ENCODE data around the gene PXDN.
A peak's percentile ranks its signal among the peaks of the same experiment; 100 is the strongest.
"Not testable (repeated sequence)": the region's sequence is repeated elsewhere in the genome, so short reads cannot be mapped to it uniquely, and the experiment has no call there.

The PXDN gene

GRCh38 chr2:1704631-1705556 is 39.4 kb downstream of the PXDN start:
- no peak for DNase-seq (ENCODE audit: low spot score)

DNA sequence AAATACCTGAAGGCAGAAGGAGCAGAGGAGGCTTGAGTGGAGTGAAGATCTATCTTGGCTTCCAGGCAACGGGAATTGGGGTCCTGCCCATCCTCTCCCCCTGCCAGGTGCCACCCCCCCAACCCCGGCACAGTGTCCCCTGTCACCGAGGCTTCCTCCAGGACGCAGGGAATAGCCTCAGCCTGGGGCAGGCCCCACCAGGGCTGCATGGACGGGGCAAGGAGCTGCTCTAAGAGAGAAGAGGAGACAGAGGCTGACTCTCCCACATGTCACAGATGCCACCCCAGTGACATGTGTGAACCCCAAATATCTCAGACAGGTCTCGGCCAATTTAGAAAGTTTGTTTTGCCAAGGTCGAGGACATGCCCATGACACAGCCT is 42.1 kb downstream of the PXDN start:
- no peak for DNase-seq (ENCODE audit: low spot score)

- peak; percentile 11 for DNase-seq (ENCODE audit: low spot score)
Measured at GRCh38 chr2:1701556-1702185, 42.6 kb downstream of the PXDN start.

DNA sequence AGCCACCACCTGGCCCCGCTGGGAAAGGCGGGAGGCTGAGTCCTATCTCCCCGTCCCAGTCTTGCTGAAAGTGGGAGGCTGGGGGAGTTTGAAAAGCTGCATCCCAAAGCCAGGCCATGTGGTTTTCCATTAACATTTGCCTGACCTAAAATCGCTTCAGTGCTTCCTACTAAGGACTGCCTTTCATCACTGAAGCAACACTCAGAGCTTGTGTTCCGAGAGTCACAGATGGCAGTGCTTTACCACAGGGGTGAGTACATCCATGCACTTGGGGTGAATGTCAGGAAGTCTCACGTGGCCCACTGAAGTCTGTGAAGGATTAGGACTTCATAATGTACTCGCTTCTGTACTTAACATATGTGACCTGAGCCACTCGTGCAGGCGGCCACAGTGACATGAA is 43.3 kb downstream of the PXDN start:
- no peak for DNase-seq (ENCODE audit: low spot score)

DNA sequence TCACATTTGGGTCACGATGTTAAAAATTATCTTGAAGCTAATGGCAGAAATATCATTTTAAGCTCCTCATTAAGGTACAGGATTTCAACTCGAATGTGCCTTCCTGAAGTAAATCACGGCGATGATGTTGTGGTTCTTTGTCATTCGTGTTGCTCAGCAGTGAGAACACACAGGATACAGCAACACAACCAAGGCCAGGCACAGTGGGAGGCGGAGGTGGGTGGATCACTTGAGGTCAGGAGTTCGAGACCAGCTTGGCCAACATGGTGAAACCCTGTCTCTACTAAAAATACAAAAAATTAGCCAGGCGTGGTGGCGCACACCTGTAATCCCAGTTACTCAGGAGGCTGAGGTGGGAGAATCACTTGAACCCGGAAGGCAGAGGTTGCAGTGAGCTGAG is 43.9 kb downstream of the PXDN start:
- DNase-seq (ENCODE audit: low spot score) = not testable (repeated sequence)

DNA sequence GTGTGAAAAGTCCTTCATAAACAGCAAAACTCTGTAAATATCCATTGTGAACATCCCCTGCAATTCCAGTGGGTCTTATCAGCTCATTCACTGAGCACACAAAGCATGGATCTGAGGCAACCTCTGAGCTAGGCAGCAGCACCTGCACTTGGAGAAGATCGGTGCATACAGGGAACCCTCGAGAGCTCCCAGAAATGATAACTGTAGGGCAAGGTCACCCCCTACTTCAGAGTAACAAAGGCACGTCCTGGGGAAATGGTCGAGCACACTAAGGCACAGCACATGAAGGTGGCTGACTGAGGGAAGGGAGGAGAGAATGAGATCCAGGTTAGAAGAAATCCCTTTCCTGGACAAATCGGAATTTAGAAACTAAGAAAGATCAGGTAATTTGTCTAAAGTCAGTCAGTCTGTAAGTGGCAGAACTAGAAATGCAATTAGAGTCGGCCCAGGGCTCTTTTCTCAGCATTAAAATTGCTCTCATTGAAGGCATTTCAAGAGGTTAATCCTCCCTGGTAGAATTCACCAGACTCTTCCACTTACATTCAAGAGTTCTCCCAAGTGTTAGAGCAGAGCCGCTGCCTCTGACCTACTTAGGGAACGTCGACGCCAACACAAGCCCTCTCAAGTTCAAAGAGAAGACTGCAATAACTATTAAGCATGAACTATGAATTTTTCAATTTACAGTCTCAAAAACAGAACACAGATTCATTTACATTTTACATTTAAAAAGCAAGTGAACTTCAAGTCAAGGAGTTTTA is 45.9 kb downstream of the PXDN start:
- DNase-seq (ENCODE audit: low spot score) = no peak

DNA sequence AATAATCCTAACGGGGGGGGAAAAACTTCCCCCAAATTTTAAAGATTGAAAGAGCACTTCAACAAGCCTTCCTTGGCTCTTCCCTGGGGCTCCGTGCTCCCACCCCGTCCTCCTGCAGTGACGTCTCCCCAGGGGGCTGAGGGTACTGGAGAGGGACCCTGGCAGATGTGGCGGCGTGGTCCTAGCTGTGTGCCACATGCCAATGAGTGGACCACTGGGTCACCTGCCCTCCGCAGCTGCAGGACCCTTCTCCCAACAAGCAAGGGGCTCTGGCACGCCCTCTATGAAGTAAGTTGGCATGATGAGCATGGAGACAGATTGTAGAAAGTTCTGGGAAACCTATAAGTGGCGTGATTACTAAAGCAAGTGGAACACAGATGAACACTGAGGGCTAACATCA is 46.7 kb downstream of the PXDN start:
- no peak for DNase-seq (ENCODE audit: low spot score)

DNA sequence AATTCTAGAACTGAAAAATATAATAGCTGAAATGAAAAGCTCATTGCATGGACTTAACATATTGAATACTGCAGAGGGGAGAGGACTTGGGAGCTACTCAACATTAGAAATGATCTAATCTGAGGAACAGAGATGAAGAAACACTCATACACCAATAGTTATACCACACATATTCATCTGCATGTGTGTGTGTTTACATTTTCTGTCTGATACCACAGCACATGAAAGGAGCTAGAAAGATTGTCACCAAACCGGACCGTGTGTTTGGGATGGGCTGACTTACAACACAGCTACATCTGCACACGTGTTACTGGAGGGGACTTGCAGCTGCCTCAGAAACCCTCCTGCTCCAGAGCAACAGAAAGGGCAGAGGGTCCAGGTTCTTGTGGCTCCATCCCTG is 47.8 kb downstream of the PXDN start:
- DNase-seq (ENCODE audit: low spot score) = no peak

- no peak for DNase-seq (ENCODE audit: low spot score)
Measured at GRCh38 chr2:1694371-1695271, 49.7 kb downstream of the PXDN start.

- no peak for DNase-seq (ENCODE audit: low spot score)
Measured at GRCh38 chr2:1693723-1694122, 50.6 kb downstream of the PXDN start.

- DNase-seq (ENCODE audit: low spot score) = no peak
Measured at GRCh38 chr2:1692342-1692741, 52.0 kb downstream of the PXDN start.

- no peak for DNase-seq (ENCODE audit: low spot score)
Measured at GRCh38 chr2:1691366-1691765, 52.9 kb downstream of the PXDN start.

GRCh38 chr2:1690056-1690775 is 54.1 kb downstream of the PXDN start:
- DNase-seq (ENCODE audit: low spot score) = no peak

- no peak for DNase-seq (ENCODE audit: low spot score)
Measured at GRCh38 chr2:1688859-1689258, 55.5 kb downstream of the PXDN start.

DNA sequence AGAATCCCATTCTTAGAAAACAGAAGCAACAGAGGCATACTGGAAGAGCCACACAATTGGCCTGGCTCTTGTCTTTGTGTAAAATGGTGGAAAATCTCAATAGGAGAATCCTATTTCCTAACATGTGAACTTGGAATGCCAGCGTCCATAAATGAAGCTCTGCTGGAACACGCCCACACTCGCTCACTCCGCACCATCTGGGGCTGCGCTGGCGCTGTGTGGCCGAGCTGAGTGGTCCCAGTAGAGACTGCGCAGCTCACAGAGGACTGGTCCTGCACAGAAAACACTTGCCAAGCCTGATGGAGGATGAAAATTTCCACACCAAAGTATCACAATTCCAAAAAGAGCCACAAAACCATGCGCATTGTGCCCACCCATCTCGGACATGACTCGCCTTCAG is 56.2 kb downstream of the PXDN start:
- no peak for DNase-seq (ENCODE audit: low spot score)

DNA sequence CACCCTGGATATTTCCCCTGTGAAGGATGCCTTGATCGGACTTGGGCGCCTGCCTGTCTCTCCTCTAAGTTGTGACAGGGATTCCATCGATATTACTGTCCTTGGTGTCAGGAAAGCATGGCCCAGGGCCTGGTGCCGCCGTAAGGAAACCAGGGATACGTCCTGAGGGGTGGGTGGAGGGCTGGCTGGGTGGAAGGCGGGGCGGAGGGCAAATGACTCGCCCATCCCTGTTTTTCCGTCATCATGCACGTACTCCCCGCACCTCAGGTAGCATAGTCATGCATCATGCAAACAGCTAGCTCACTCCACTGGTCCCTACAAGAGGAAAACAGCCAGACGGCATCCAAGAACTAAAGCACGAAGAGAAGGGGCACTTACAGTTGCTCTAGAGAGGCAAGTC is 57.1 kb downstream of the PXDN start:
- no peak for DNase-seq (ENCODE audit: low spot score)

DNA sequence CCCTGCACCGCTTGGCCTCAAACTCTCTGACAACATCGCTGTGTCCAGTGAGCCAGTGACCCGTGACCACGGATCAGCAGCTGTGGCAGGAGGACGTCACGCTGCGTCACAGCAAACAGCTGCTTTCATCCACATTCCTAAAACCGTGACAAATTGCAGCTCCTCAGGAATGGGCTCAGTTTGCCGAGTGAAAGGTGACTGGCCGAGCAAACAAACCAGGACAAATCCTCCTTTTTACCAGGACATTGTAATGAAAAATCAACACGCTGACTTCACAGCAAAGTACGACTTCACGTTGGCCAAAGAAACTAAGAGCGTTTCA is 57.6 kb downstream of the PXDN start:
- no peak for DNase-seq (ENCODE audit: low spot score)

DNA sequence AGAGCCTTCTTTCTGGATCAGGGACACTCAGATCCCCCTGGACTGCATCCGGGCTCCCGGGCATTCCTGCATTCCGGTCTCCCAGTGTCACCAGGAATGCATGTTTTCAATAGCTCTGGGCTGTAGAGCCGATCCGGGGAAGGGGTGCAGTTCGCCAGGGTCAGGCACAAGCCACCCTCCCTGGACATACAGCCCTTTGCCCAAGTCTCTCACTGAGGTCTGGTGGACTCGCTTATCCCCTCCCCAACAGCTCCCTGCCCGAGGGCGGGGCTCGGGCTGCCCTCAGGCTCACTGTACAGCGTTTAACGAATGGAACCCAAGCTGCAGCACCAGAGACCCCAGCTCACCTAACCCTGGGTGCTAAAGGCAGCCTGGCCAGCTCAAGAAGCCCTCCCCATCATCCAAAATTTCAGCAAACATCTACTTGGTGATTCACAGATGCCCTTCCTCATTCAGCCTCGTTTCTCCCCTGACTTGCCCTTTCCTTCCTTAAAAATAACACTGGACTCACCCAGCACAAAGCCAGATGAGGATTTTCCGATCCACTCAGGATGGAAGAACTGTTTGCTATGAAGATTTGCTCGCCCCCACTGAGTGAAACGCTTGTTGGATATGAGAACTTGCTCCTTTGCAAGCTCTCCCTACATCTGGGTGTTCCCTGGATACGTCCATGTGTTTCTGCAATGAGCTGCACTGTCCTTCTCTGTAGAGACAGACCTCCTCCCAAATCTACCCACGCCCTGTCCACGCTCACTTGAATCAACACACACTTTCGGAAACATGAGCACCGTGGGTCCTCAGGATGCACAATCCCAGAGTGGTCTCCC is 58.1 kb downstream of the PXDN start:
- no peak for DNase-seq (ENCODE audit: low spot score)

- no peak for DNase-seq (ENCODE audit: low spot score)
Measured at GRCh38 chr2:1685078-1685956, 59.0 kb downstream of the PXDN start.

Data from LoVo (cell line).